Omental fat pad (tissue), 4 donors: Measurements from ENCODE around the gene CSF2RB. TPM values are rescaled to one million over a fixed set of nuclear protein-coding genes. Genes with fewer than 3 reads are reported as not detected.

Experiments used
- ATAC-seq: fragments of 150-250 bp; one replicate; pipeline ENCODE4 v1.9.1; 2016; ENCODE audit warnings: mild to moderate bottlenecking, moderate library complexity; ENCODE audit not compliant: low FRiP score
- DNase-seq: peaks from one replicate; pipeline ENCODE4 v3.0.0-alpha.2; 2019; ENCODE audit warnings: low spot score
- total RNA-seq, 4 donors: library from RNA; depleted of rRNA; stranded (reverse); fragments of >200 nt; gene quantifications; one replicate each; pipeline ENCODE4 v1.1.0, GENCODE V29; 2016
- TF ChIP-seq, protein P1 (sequence below), 3 donors: fragments of 450-650 bp; IDR thresholded peaks; one replicate each; pipeline ENCODE4 v1.5.1; 2016 to 2017; ENCODE audit warnings: antibody characterized with exemption in 3 of 3, mild to moderate bottlenecking in 3 of 3, moderate library complexity in 2 of 3

The CSF2RB gene
- total RNA-seq, 4 donors from 2014 or later: 5.7 to 28.4 (median 17.0) TPM

DNA sequence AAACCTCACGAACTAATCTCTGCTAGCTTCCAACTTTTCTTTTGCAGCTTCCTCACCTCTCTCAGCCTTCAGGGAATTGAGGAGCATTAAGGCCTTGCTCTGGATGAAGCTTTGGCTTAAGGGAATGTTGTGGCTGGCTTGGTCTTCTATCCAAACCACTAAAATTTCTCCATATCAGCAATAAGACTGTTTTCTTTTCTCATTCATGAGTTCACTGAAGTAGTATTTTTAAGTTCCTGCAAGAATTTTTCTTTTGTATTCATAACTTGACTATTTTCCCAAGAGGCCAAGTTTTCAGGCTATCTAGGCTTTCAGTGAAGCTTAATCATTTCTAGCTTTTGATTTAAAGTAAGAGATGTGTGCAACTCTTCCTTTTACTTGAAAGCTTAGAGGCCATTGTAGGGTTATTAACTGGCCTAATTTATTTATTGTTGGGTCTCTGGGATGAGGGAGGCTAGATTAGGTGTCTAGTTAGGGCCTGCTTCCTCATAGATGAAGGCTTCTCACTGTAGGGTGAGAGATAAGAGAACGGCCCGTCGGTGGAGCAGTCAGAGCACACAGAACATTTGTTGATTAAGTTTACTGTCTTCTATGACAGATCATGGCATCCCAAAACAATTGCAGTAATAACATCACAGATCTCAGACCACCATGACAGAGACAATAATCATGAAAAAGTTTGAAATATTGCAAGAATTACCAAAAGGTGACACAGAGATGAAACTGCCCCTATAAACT, 33.2 kb downstream of the CSF2RB start:
- ATAC-seq (no peak), DNase-seq (no peak)
- TF ChIP-seq, protein P1, sequence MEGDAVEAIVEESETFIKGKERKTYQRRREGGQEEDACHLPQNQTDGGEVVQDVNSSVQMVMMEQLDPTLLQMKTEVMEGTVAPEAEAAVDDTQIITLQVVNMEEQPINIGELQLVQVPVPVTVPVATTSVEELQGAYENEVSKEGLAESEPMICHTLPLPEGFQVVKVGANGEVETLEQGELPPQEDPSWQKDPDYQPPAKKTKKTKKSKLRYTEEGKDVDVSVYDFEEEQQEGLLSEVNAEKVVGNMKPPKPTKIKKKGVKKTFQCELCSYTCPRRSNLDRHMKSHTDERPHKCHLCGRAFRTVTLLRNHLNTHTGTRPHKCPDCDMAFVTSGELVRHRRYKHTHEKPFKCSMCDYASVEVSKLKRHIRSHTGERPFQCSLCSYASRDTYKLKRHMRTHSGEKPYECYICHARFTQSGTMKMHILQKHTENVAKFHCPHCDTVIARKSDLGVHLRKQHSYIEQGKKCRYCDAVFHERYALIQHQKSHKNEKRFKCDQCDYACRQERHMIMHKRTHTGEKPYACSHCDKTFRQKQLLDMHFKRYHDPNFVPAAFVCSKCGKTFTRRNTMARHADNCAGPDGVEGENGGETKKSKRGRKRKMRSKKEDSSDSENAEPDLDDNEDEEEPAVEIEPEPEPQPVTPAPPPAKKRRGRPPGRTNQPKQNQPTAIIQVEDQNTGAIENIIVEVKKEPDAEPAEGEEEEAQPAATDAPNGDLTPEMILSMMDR (IDR thresholded peaks at IDR 0.05): no peak

DNA sequence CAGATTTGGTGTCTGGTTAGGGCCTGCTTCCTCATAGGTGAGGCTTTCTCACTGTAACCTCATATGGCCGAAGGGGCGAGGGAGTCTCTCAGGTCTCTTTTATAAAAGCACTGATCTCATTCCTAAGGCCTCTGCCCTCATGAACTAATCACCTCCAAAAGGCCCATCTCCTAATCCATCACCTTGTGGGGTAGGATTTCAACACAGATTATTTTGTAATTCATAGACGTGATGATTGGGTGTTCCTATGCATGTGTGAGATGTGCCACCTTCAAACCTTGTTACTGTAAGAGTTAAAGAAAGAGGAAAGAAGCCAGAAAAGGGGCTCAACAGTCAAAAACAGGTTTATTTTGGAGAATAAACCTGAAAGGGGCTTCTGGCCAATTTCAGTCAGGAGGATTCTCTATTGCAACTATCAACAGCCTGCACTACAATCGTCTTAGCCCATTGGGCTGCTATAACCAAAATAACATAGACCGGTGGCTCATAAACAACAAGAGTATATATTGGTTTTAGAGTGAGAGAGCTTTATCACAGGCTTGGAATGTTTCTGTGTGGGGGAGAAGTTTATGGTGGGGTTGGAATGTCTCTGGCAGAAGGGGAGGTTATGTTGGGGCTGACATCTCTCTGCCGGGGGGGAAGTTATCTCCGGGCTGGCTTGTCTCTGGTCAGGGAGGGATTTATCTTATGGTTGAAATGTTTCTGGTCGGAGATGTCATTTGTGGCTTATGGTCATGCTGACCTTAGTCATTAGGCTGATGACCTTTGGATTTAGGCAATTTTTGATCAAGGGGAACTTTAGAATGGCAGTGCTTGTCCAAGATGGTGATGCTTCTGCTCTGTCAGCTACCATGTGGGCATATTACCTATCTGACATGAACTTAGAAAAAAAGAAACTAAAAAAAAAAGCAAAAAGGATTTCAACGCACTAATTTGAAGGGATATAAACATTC, 35.1 kb downstream of the CSF2RB start:
- no peak for DNase-seq
- TF ChIP-seq, protein P1 (IDR thresholded peaks at IDR 0.05): no peak
- ATAC-seq: peak; percentile 58

DNA sequence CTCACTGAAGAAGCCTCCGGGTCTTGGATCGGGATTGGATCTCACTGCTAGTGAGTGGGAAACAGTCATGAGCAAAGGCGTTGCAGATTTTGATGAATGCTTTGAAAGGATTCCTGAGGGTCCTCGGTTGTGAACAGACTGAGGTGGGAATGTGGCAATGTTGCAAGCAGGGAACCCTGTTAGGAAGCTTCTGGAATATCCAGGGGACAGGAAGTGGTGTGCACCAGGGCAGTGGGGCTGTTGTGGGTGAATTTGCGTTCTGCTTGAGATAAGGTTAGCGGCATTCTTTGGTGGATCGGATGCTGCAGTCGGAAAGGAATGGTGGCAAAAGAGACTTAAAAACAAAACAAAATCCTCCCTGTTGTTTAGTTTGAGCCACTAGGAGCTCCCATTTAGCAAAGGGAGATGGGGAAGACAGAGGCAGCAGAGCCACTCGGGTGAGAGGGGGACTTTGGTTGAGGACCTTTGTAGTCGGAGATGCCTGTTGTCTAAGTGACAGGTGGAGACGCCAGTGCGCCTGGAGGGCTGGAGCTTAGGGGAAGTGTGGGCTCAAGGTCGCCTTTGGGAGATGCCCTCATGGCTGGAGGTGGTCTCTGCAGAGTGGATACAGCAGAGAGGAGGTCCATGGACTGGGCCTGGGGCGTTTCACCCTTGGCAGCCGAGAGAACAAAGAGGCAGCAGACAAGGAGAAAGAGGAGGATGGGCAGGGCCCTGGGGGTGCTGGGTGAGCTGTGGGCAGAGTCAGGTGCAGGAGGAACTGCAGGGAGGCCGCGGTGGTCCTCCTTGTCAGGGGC, 37.6 kb downstream of the CSF2RB start:
- no peak for ATAC-seq

DNA sequence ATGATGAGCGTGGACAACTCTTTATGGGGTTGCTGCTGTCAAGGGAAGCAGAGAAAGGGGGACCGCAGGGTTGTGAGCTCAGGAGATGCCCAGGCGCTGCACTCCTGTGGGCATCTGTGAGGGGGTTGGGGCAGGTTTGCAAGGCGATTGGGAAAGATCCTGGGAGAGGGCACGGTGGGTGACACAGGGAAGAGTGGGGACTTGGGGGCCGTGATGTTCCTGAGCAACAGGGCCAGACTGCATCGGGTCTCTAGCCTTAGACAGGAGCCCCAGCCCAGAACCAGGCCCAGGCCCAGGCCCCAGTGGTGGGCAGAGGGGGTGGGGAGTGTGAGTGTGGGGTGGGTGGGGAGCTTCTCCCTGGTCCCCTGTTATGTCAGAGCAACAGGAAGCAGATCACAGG, 38.3 kb downstream of the CSF2RB start:
- no peak for DNase-seq
- no peak for ATAC-seq
- TF ChIP-seq, protein P1 (IDR thresholded peaks at IDR 0.05): no peak

More for the DNA sequence above, 37.6 kb downstream of the CSF2RB start:
- DNase-seq: no peak
- TF ChIP-seq, protein P1 (IDR thresholded peaks at IDR 0.05): no peak

DNA sequence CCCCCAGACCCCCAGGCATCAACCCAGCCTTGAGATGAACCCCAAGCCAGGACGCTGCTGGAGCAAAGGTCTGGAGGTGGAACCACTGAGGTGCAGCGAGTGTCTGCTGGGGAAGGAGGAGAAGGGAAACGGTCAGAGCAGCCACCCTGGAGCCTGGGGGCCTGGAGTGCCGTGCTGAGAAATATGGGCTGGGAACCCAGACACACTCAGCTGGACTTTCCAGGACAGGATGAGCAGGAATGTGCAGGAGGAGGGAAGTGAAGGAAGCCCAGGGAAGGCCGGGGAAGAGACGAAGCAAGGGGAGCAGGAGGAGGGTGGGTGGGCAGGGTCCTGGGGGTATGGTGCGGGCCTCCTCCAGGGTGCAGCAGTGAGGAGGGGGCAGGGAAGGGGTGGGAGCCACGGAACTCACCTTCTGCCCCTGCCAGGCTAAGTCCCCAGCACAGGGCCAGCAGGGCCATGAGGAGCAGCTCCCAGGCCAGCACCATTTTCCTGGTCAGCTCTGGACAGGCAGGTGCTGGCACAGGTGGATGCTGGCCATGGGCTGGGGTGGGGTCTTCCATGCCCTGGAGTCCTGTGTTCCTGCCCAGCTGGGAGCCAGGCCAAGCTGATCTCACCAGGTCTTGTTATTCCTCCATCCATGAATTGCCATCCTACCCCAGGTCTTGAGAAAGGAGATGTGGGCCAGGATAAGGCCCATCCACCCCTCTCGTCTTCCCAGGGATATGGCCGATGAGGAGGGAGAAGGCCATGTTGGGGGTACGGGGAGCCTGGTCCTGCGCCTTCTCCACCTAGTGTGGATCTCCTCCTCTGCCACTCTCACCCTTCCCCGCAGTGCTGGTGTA, 40.0 kb downstream of the CSF2RB start:
- no peak for ATAC-seq
- DNase-seq: no peak
- TF ChIP-seq, protein P1 (IDR thresholded peaks at IDR 0.05): no peak
